Smooth muscle cell (in vitro differentiated cells): ENCODE measurements around the gene UBE4A. TPM values are rescaled to one million over a fixed set of nuclear protein-coding genes. Genes with fewer than 3 reads are reported as not detected.

Source experiments
- DNase-seq: peaks from one replicate; lab custom pipeline; 2025; ENCODE audit not compliant: unreplicated experiment; lab: John Stamatoyannopoulos, UW
- H2AFZ ChIP-seq: fragments of 200-600 bp; sonication (generic); 2 replicates; pipeline ENCODE4 v1.6.0; 2016; ENCODE audit warnings: antibody characterized with exemption, low read depth, mild to moderate bottlenecking
- H3F3A ChIP-seq: fragments of 200-600 bp; sonication (generic); 2 replicates; pipeline ENCODE4 v1.6.0; 2017; ENCODE audit warnings: antibody characterized with exemption, low read depth
- H3K27ac ChIP-seq: fragments of 200-600 bp; sonication (generic); 2 replicates; pipeline ENCODE4 v1.5.1; 2016; ENCODE audit warnings: low read depth, mild to moderate bottlenecking
- H3K27me3 ChIP-seq: fragments of 200-600 bp; sonication (generic); 2 replicates; pipeline ENCODE4 v1.6.1; 2016; ENCODE audit warnings: low read depth, mild to moderate bottlenecking
- H3K36me3 ChIP-seq: fragments of 200-600 bp; sonication (generic); 2 replicates; pipeline ENCODE4 v1.5.1; 2016; ENCODE audit warnings: low read depth
- H3K4me1 ChIP-seq: fragments of 200-600 bp; sonication (generic); 2 replicates; pipeline ENCODE4 v1.5.1; 2016; ENCODE audit warnings: low read depth
- H3K4me2 ChIP-seq: fragments of 200-600 bp; sonication (generic); 2 replicates; pipeline ENCODE4 v1.6.0; 2016; ENCODE audit warnings: mild to moderate bottlenecking
- H3K4me3 ChIP-seq: fragments of 200-600 bp; sonication (generic); 2 replicates; pipeline ENCODE4 v1.5.1; 2016; ENCODE audit warnings: mild to moderate bottlenecking
- H3K79me2 ChIP-seq: fragments of 200-600 bp; sonication (generic); 2 replicates; pipeline ENCODE4 v1.6.0; 2016; ENCODE audit warnings: low read depth, mild to moderate bottlenecking
- H3K9ac ChIP-seq: fragments of 200-600 bp; sonication (generic); 2 replicates; pipeline ENCODE4 v1.6.0; 2016; ENCODE audit warnings: low read depth
- H3K9me3 ChIP-seq: fragments of 200-600 bp; sonication (generic); replicated peaks from 2 replicates; pipeline ENCODE4 v1.5.1; 2016; ENCODE audit warnings: low read depth
- H4K20me1 ChIP-seq: fragments of 200-600 bp; sonication (generic); 2 replicates; pipeline ENCODE4 v1.6.0; 2016; ENCODE audit warnings: low read depth
- WGBS: methylation state at CpG from one replicate; pipeline ENCODE4 v1.1.7; 2016; ENCODE audit warnings: low lambda C conversion rate; 5-methylcytosine and 5-hydroxymethylcytosine counted together
- polyA plus RNA-seq: library from polyadenylated mRNA; unstranded; fragments of >200 nt; fragmentation: Nextera tagmentation; extraction: Ambion mirVana; gene quantifications from 2 replicates; pipeline ENCODE4 v1.2.1, GENCODE V29; 2016
- total RNA-seq: library from RNA; depleted of rRNA; stranded (reverse); fragments of >200 nt; gene quantifications from 2 replicates; pipeline ENCODE4 v1.2.3, GENCODE V29; 2014
- TF ChIP-seq, protein P1 (sequence below): fragments of 200-600 bp; sonication (generic); IDR thresholded peaks from 2 replicates; pipeline ENCODE4 v1.5.1; 2017; ENCODE audit warnings: borderline replicate concordance, mild to moderate bottlenecking, antibody characterized with exemption; ENCODE audit not compliant: insufficient read depth, poor library complexity, severe bottlenecking

Gene UBE4A
- total and polyA plus RNA-seq, 2 experiments from 2014 or later, result 17.3 to 52.4 TPM

DNA sequence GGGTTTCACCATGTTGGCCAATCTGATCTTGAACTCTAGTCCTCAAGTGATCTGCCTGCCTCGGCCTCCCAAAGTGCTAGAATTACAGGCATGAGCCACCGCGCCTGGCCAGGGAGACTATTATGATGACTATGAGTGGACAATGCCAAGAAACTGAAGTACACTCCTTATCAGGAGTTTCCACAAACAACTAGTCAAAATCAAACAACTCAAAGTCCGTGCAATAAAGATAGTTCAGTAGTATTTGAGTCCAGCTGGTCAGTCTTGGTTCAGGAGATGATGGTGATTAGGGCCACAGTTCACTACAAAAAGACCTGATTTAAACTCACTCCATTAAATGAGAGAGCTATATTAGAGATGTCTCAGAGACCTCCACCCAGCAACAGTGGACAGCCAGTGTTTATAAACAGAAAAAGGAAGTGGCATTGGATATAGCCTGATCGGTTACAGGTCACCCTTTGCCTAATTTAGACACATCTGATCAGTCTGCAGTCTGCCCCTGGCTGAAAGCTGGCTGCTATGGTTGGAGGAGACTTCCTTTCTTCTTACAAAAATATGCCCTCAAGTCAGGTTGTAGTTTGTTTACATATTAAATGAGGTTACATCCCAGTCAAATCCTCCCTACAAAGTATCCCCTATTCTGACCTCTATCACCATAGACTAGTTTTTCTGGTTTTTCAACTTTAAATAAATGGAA lies 37.9 kb upstream of the UBE4A start:
- Histone ChIP-seq H4K20me1 (no peaks in the 10 kb centered on the region), H3K27me3 (no peaks in the 10 kb centered on the region), H3K79me2 (no peaks in the 10 kb centered on the region), H3K9ac (no peak overlapping the region), H3K9me3 (no peaks in the 10 kb centered on the region), H3K4me1 (peaks cover 3% of the 10 kb centered on the region), H3F3A (no peaks in the 10 kb centered on the region), H3K4me2 (no peak overlapping the region), H3K4me3 (no peak overlapping the region), H2AFZ (no peak overlapping the region), H3K36me3 (no peaks in the 10 kb centered on the region), H3K27ac (no peak overlapping the region)
- 87% methylated on average over 5 of the region's 5 CpGs for WGBS
- no peak for DNase-seq
- TF ChIP-seq, protein P1, sequence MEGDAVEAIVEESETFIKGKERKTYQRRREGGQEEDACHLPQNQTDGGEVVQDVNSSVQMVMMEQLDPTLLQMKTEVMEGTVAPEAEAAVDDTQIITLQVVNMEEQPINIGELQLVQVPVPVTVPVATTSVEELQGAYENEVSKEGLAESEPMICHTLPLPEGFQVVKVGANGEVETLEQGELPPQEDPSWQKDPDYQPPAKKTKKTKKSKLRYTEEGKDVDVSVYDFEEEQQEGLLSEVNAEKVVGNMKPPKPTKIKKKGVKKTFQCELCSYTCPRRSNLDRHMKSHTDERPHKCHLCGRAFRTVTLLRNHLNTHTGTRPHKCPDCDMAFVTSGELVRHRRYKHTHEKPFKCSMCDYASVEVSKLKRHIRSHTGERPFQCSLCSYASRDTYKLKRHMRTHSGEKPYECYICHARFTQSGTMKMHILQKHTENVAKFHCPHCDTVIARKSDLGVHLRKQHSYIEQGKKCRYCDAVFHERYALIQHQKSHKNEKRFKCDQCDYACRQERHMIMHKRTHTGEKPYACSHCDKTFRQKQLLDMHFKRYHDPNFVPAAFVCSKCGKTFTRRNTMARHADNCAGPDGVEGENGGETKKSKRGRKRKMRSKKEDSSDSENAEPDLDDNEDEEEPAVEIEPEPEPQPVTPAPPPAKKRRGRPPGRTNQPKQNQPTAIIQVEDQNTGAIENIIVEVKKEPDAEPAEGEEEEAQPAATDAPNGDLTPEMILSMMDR, result no peak

DNA sequence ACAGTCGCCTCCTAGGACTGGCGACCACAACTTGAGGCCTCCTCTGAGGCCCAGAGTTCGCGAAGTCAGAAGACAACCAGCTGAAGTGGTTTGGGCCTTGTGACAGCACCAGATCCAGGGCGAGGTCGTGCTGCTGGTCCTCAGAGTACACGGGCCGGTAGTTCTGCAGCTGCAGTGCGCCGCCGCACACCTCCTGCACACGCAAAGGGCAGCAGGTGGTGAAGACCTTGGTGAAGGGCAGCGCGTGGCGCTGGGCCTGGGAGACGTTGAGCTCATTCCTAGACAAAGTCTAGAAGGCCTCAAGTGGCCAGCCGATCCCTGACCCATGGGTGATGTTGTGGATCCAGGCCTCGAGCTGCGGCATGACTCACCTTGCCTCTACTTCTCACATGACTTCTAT lies 36.7 kb upstream of the UBE4A start:
- no peak overlapping the region for H3K4me2 ChIP-seq
- TF ChIP-seq, protein P1, result no peak
- peaks cover under 1% of the 10 kb centered on the region for H3K27me3 ChIP-seq
- no peak for DNase-seq
- H3K4me1 ChIP-seq, result no peaks in the 10 kb centered on the region
- H3K27ac ChIP-seq, result no peak overlapping the region
- no peaks in the 10 kb centered on the region for H3K79me2 ChIP-seq
- no peaks in the 10 kb centered on the region for H4K20me1 ChIP-seq
- H3K36me3 ChIP-seq, result no peaks in the 10 kb centered on the region
- H2AFZ ChIP-seq, result no peak overlapping the region
- H3K4me3 ChIP-seq, result no peak overlapping the region
- WGBS, result 95% methylated on average over 19 of the region's 19 CpGs
- H3K9ac ChIP-seq, result no peak overlapping the region
- no peaks in the 10 kb centered on the region for H3K9me3 ChIP-seq
- H3F3A ChIP-seq, result no peaks in the 10 kb centered on the region

DNA sequence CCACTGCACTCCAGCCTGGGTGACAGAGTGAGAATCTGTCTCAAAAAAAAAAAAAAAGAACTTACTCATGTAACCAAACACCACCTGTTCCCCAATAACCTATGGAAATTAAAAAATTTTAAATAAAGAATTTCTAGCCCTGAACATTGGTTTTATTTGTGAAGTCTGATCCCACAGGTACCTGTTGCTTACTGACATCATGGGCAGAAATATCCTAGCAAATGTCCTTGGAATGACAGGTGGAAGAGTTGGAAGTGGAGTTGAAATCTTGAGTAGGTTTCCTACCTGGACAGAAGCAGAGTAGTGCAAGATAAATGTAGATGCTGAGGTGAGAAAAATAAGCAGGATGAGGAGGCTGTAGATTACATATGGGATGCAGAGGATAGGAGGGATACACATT lies 34.1 kb upstream of the UBE4A start:
- Histone ChIP-seq H3K27me3 (peaks cover 10% of the 10 kb centered on the region), H3K4me2 (no peak overlapping the region), H3K27ac (no peak overlapping the region), H2AFZ (no peak overlapping the region), H3K4me3 (no peak overlapping the region), H3F3A (no peaks in the 10 kb centered on the region), H3K4me1 (no peaks in the 10 kb centered on the region), H4K20me1 (no peaks in the 10 kb centered on the region), H3K9me3 (no peaks in the 10 kb centered on the region), H3K36me3 (no peaks in the 10 kb centered on the region), H3K9ac (no peak overlapping the region), H3K79me2 (no peaks in the 10 kb centered on the region)
- no peak for DNase-seq
- TF ChIP-seq, protein P1, result no peak

DNA sequence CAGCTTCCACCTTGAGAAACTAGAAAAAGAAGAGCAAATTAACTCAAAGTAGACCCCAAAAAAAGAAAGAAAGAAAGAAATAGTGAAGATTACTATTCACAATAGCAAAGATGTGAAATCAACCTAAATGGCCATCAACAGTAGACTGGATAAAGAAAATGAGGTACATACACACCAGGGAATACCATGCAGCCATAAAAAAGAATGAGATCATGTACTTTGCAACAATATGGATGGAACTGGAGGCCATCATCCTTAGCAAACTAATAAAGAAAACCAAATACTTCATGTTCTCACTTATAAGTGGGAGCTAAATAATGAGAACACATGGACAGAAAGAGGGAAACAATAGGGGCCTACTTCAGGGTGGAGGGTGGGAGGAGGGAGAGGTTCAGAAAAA lies 30.7 kb upstream of the UBE4A start:
- H3K9ac ChIP-seq, result no peak overlapping the region
- DNase-seq, result no peak
- H3K27me3 ChIP-seq, result peaks cover 10% of the 10 kb centered on the region
- no peaks in the 10 kb centered on the region for H3F3A ChIP-seq
- no peaks in the 10 kb centered on the region for H3K9me3 ChIP-seq
- TF ChIP-seq, protein P1, result no peak
- no peaks in the 10 kb centered on the region for H4K20me1 ChIP-seq
- no peaks in the 10 kb centered on the region for H3K4me1 ChIP-seq
- H3K4me2 ChIP-seq, result no peak overlapping the region
- H3K27ac ChIP-seq, result no peak overlapping the region
- no peaks in the 10 kb centered on the region for H3K79me2 ChIP-seq
- no peak overlapping the region for H2AFZ ChIP-seq
- H3K4me3 ChIP-seq, result no peak overlapping the region
- no peaks in the 10 kb centered on the region for H3K36me3 ChIP-seq
